Measurements from ENCODE around the gene COX19. TPM values are rescaled to one million over a fixed set of nuclear protein-coding genes. Genes with fewer than 3 reads are reported as not detected.

The COX19 gene
- total RNA-seq (2014; rRNA removed) = 6.5 TPM in 2 replicates
- polyA plus RNA-seq (2012) = 4.7 TPM

GRCh38 chr7:974820-975681 is at the start of gene COX19:
Gene COX19, minus strand, starts transcription at chr7:975549. Its CDS starts 40 bp downstream, at chr7:975509.
- peak; percentile 86 for DNase-seq (ENCODE audit: low read depth)

GRCh38 chr7:1024331-1024841 is 49.0 kb upstream of the COX19 start:
- no peak for DNase-seq (ENCODE audit: low read depth)

DNA sequence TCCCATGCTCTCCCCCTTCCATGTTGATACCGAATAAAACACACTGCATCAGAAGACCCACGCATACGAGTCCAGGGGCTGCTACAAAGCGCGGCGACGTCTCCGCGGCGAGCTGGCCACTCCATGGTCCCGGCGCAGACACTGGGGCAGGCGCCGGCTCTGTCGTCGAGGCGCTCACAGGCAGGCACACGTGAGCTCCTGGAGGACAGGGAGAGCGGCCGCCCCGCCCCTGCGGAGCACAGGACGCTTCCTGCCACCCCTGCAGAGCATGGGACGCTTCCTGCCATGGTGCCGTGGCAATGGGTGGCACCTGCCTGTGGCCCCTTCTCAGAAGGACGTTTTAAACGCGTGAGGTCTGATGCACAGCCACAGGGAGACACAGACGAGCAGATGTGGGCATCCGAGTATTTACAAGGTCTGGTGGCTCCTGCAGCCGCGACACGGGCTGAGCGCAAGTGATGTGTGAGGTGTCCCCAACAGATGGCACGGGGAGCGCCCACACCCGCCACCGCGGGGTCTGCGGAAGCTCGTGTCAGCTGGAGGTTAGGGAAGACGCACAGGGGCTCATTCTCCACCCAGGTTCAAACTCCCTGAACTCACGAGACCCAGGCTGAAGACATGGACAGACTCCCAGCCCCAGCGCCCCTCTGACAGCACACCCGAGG is 47.6 kb upstream of the COX19 start:
- DNase-seq (ENCODE audit: low read depth) = no peak

- no peak for DNase-seq (ENCODE audit: low read depth)
Measured at GRCh38 chr7:1022356-1022755, 47.0 kb upstream of the COX19 start.

DNA sequence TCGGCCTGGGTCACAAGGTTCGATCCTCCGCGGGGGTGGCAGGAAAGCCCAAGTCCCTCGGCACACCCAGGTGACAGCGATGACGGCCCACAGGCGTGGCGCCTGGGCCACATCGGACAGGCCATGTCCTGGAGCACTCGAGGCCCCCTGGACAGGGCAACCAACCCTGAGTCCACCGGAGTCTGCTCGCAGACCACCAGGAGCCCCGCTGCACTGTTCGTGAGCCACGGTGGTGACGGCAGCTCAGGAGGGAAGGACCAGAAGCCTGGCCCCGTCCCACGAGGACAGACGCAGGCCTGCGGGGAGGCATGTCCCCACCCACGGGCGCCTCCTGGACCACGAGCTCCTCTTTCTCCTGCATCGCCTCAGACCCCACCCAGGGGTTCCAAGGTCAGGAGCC is 46.6 kb upstream of the COX19 start:
- no peak for DNase-seq (ENCODE audit: low read depth)

GRCh38 chr7:1021366-1021765 is 46.0 kb upstream of the COX19 start:
- DNase-seq (ENCODE audit: low read depth) = peak; percentile 19

DNA sequence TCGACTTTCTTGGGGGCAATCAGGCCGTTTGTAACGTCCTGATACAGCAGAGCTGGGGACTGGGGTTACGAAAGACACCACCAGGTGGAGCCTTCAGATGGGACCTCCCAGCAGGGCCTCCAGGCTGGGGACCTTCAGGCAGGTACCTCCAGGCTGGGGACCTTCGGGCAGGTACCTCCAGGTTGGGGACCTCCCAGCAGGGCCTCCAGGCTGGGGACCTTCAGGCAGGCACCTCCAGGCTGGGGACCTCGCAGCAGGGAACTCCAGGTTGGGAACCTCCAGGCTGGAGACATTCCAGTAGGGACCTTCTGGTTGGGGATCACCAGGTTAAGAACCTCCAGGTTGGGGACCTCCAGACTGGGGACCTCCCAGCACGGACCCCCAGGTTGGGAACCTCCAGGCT is 45.5 kb upstream of the COX19 start:
- no peak for DNase-seq (ENCODE audit: low read depth)

DNA sequence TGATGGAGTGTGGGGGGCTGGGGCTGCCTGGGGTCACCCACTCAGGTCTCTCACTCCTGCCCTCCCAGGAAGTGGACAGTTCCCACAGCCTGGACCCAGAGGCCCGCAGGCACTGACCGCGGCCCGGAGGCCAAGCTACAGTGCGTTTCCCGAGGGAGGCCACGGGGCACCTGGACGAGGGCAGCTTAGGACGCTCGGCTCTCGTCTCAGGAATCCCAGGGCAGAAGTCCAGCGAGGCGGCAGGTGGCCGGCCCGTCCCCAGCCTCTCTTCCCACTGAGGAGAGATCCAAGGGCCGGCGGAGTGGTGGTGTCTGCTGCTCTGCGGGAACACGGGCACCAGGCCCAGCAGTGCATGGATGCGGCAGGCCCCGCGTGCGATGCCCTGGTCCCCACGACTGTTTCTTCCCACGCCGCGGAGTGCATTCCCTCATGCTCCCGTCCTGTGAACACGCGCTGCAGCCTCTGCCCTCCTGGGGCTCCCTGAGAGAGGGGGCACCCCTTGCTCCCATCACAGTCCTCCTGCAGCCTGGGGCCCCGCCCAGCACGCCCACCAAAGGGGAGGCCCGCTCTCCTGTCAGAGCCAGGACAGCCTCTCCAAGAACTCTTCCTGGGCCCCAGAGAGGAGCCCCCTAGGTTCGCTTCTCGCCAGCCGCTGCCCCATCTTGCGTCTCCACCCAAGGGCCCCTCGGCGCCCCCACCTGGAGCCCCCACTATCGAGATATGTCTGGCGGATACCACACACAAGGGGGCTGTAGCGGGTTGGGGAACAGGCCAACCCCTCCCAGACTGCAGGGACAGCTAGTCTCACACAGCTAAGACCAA is 44.7 kb upstream of the COX19 start:
- no peak for DNase-seq (ENCODE audit: low read depth)

- DNase-seq (ENCODE audit: low read depth) = no peak
Measured at GRCh38 chr7:1019255-1019785, 44.0 kb upstream of the COX19 start.

DNA sequence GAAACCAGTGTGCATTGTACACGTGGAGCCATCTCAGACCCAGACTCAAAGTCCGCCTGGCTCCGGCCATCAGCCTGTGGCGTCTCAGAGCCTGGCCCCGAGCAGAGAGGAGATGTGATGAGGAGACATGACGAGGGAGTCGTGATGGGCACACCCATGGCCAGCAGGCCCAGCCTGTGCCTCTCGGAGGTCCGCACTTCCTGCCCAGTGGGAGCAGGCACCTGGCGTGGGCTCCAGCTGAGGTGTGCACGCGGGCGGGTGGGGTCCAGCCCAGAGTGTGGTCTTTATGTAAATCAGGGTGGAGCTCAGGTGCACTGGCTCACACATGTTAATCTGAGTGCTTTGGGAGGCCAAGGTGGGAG is 43.0 kb upstream of the COX19 start:
- no peak for DNase-seq (ENCODE audit: low read depth)

GRCh38 chr7:1017586-1018333 is 42.4 kb upstream of the COX19 start:
- no peak for DNase-seq (ENCODE audit: low read depth)

DNA sequence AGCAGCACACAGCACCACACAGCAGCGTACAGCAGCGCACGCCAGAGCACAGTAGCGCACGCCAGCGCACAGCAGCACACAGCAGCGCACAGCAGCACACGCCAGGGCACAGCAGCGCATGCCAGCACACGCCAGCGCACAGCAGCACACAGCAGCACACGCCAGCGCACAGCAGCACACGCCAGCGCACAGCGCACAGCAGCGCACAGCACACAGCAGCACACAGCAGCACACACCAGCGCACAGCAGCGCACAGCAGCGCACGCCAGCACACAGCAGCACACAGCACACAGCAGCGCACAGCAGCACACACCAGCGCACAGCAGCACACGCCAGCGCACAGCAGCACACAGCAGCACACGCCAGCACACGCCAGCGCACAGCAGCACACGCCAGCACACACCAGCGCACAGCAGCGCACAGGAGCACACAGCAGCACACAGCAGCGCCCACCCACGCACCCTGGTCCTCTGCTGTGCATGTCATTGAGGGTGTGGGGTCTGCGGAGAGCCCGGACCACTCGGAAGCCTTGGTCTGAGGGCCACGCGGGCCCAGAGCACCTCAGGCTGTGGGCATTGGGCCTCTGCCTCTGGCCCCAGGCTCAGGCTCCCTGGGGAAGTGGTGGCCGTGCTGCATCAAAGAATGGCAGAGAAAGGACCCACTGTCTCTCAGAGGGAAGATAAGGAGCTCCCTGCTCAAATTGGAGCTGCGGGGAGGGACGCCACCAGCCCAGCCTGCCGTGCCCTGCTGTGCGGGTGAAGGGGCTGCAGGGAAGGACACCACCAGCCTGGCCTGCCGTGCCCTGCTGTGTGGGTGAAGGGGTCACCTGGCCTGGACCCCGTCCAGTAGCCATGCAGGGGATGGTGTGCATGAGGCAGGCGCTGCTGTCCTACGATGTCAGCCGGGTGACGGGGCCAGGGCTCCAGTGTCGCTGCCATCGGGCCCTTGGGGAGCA is 41.5 kb upstream of the COX19 start:
- DNase-seq (ENCODE audit: low read depth) = no peak

- DNase-seq (ENCODE audit: low read depth) = no peak
Measured at GRCh38 chr7:1015196-1016121, 40.1 kb upstream of the COX19 start.

DNA sequence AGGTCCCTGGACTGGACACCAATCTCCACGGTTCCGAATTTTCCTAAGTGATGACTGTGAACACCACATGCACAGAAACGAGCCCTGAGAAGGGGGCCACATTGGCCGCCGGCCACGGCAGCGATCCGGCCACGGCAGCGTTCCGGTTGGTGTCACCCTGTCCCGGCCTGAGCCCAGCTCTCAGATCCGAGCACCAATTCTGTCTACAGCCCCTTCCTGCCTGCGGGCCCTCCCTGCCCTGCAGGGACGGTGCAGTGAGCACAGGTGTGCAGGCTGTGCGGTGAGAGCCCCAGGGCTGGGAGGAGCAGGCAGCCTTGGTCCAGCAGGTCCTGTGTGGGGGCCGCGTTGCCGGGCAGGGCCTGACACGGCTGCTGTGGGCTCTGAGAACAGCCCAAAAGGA is 39.3 kb upstream of the COX19 start:
- DNase-seq (ENCODE audit: low read depth) = no peak

GRCh38 chr7:1013581-1013980 is 38.2 kb upstream of the COX19 start:
- DNase-seq (ENCODE audit: low read depth) = no peak

GRCh38 chr7:1012716-1013095 is 37.4 kb upstream of the COX19 start:
- no peak for DNase-seq (ENCODE audit: low read depth)

DNA sequence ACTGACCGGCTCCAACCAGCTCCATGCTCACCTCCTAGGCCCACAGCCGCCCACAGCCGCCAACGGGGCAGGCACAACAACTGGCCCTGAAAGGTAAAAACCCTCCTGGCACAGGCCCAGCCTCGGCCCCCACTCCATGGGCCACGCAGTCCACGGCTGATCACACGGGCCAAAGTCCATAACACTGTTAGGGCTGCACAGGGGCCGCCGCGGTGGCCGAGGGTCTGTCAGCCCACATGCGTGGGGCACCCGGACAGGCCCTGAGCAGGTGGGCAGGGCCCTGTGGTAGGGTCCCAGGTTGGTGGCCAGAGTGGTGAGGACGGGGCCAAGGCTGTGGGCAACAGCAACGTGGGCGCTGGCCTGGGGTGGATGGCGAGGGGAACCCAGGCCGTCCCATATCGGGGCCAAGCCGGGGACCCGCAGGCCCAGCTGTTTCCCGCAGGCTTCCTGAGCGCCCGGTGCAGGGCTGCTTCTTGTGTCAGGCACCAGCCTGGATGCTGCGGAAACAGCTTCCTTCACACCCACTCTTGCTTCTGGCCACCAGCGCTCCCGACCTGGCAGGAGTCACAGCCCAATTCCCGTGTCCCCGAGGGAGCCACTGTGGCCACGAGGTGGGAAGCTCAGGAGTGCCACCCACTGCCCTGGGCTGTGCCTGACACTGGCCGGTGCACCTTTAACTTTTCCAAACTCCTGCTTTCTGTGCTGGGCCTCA is 36.8 kb upstream of the COX19 start:
- no peak for DNase-seq (ENCODE audit: low read depth)
